ENCODE results near the gene CACNB4. TPM values are rescaled to one million over a fixed set of nuclear protein-coding genes. Genes with fewer than 3 reads are reported as not detected.

CACNB4 gene
- total and polyA plus RNA-seq, 12 donors: 0.09 to 0.95 (median 0.38) TPM

- no peak overlapping the region for H3K4me3 ChIP-seq
- DNase-seq: no peak
- 92 to 96% methylated on average over 4 of the region's 4 CpGs for WGBS, 2 donors
- no peaks in the 10 kb centered on the region for H3K36me3 ChIP-seq
- ATAC-seq: no peak
- intact Hi-C loops (cut with DNase I): no loop called here
- H3K27me3 ChIP-seq: no peaks in the 10 kb centered on the region
- H3K27ac ChIP-seq: no peak overlapping the region
- TF ChIP-seq CTCF (IDR thresholded peaks at IDR 0.05): no peak
- no peaks in the 10 kb centered on the region for H3K9me3 ChIP-seq
- H3K4me1 ChIP-seq: peaks cover 0 to 3% (median 0%) of the 10 kb centered on the region in 9 donors
These were observed 129.9 kb downstream of the CACNB4 start for GRCh38 chr2:151968770-151969470.

GRCh38 chr2:151967829-151968722, 130.8 kb downstream of the CACNB4 start:
- intact Hi-C loops (cut with DNase I): no loop called here
- ATAC-seq (no peak), DNase-seq (no peak)
- 74 to 75% methylated on average over 11 of the region's 11 CpGs for WGBS, 2 donors
- Histone ChIP-seq H3K4me3 (peak overlapping the region in 1 of 10 donors; percentile 10), H3K27ac (no peak overlapping the region), H3K36me3 (no peaks in the 10 kb centered on the region), H3K9me3 (no peaks in the 10 kb centered on the region), H3K4me1 (no peaks in the 10 kb centered on the region), H3K27me3 (no peaks in the 10 kb centered on the region)
- TF ChIP-seq CTCF (IDR thresholded peaks at IDR 0.05): no peak

- ATAC-seq (no peak), DNase-seq (no peak)
- TF ChIP-seq CTCF (IDR thresholded peaks at IDR 0.05): no peak
- Histone ChIP-seq H3K36me3 (no peaks in the 10 kb centered on the region), H3K9me3 (no peaks in the 10 kb centered on the region), H3K4me3 (no peak overlapping the region), H3K4me1 (no peaks in the 10 kb centered on the region), H3K27me3 (no peaks in the 10 kb centered on the region), H3K27ac (no peak overlapping the region)
- 89 to 93% methylated on average over 4 of the region's 4 CpGs for WGBS, 2 donors
- intact Hi-C loops (cut with DNase I): no loop called here
These were observed 133.0 kb downstream of the CACNB4 start for GRCh38 chr2:151965884-151966283.

GRCh38 chr2:151961558-151961957, 137.3 kb downstream of the CACNB4 start:
- Histone ChIP-seq H3K27ac (no peak overlapping the region), H3K36me3 (no peaks in the 10 kb centered on the region), H3K9me3 (no peaks in the 10 kb centered on the region), H3K4me1 (no peaks in the 10 kb centered on the region), H3K27me3 (no peaks in the 10 kb centered on the region), H3K4me3 (no peak overlapping the region)
- intact Hi-C loops (cut with DNase I): no loop called here
- WGBS, 2 donors: 95 to 97% methylated on average over 4 of the region's 4 CpGs
- ATAC-seq (no peak), DNase-seq (no peak)
- no peak for TF ChIP-seq CTCF (IDR thresholded peaks at IDR 0.05)

Data from heart right ventricle (tissue), 16 donors.